Measurements from ENCODE around the gene HNRNPF. TPM values are rescaled to one million over a fixed set of nuclear protein-coding genes. Genes with fewer than 3 reads are reported as not detected.

The HNRNPF gene
- total RNA-seq, 2 experiments from 2014 or later, result 280 to 340 TPM

GRCh38 chr10:43384252-43385221 is 24.4 kb downstream of the HNRNPF start:
- H3K9me3 ChIP-seq (ENCODE audit: low read length), result no peaks in the 10 kb centered on the region
- H3K9me2 ChIP-seq (ENCODE audit: insufficient read depth, low read length), result no peaks in the 10 kb centered on the region
- H3K4me2 ChIP-seq (ENCODE audit: low read length), result no peak overlapping the region
- no TSS peak for BruUV-seq (replicated peaks)
- H3K4me3 ChIP-seq (ENCODE audit: low read depth, low read length, poor library complexity, severe bottlenecking), result no peak overlapping the region
- DNase-seq (ENCODE audit: low spot score), result no peak
- ChIA-PET POLR2A (interaction anchor here (1.3 to 1.9 kb wide), 2 partner anchors 10 to 21 kb away, joined by 5 to 10 read pairs; no protein-coding TSS in a partner anchor), CTCF (ENCODE audit: unreplicated experiment) (interaction anchor here (1.7 kb wide), 1 partner anchor 69 kb away, joined by 6 read pairs; no protein-coding TSS in a partner anchor)
- H3K79me2 ChIP-seq (ENCODE audit: insufficient read depth, low read depth, low read length), result peaks cover 34% of the 10 kb centered on the region; the same call in 1 of the 2 replicates
- TF ChIP-seq, protein P1, sequence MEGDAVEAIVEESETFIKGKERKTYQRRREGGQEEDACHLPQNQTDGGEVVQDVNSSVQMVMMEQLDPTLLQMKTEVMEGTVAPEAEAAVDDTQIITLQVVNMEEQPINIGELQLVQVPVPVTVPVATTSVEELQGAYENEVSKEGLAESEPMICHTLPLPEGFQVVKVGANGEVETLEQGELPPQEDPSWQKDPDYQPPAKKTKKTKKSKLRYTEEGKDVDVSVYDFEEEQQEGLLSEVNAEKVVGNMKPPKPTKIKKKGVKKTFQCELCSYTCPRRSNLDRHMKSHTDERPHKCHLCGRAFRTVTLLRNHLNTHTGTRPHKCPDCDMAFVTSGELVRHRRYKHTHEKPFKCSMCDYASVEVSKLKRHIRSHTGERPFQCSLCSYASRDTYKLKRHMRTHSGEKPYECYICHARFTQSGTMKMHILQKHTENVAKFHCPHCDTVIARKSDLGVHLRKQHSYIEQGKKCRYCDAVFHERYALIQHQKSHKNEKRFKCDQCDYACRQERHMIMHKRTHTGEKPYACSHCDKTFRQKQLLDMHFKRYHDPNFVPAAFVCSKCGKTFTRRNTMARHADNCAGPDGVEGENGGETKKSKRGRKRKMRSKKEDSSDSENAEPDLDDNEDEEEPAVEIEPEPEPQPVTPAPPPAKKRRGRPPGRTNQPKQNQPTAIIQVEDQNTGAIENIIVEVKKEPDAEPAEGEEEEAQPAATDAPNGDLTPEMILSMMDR (conservative IDR thresholded peaks at IDR 0.05; ENCODE audit: low read length), result no peak
- TF ChIP-seq EZH2phosphoT487 (IDR thresholded peaks at IDR 0.05; ENCODE audit: borderline replicate concordance, low read depth, low read length), result no peak
- no peak overlapping the region for H2AFZ ChIP-seq (ENCODE audit: low read length)
- no peaks in the 10 kb centered on the region for H3K4me1 ChIP-seq (ENCODE audit: insufficient read depth, low read length, poor library complexity, severe bottlenecking)
- intact Hi-C loops (cut with micrococcal nuclease; ENCODE audit: unreplicated experiment), result no loop called here
- peaks cover 36% of the 10 kb centered on the region for H4K20me1 ChIP-seq (ENCODE audit: insufficient read depth, low read length)
- H3K36me3 ChIP-seq (ENCODE audit: insufficient read depth, low read length), result peaks cover 54% of the 10 kb centered on the region
- no peak overlapping the region for H3K27ac ChIP-seq (ENCODE audit: low read depth, low read length, poor library complexity, severe bottlenecking)

GRCh38 chr10:43383204-43383971 is 25.6 kb downstream of the HNRNPF start:
- Histone ChIP-seq H3K4me1 (ENCODE audit: insufficient read depth, low read length, poor library complexity, severe bottlenecking) (no peaks in the 10 kb centered on the region), H3K79me2 (ENCODE audit: insufficient read depth, low read depth, low read length) (peaks cover 22% of the 10 kb centered on the region; the same call in 1 of the 2 replicates), H3K9me2 (ENCODE audit: insufficient read depth, low read length) (no peaks in the 10 kb centered on the region), H4K20me1 (ENCODE audit: insufficient read depth, low read length) (peaks cover 29% of the 10 kb centered on the region; the same call in 1 of the 2 replicates), H3K36me3 (ENCODE audit: insufficient read depth, low read length) (peaks cover 43% of the 10 kb centered on the region), H3K4me2 (ENCODE audit: low read length) (no peak overlapping the region), H3K9me3 (ENCODE audit: low read length) (no peaks in the 10 kb centered on the region), H3K27ac (ENCODE audit: low read depth, low read length, poor library complexity, severe bottlenecking) (no peak overlapping the region), H2AFZ (ENCODE audit: low read length) (no peak overlapping the region), H3K4me3 (ENCODE audit: low read depth, low read length, poor library complexity, severe bottlenecking) (no peak overlapping the region)
- ChIA-PET CTCF (ENCODE audit: unreplicated experiment) (no interaction called here), POLR2A (interaction anchor here (1.4 kb wide), 1 partner anchor 8 kb away, joined by 4 read pairs; no protein-coding TSS in a partner anchor)
- TF ChIP-seq, protein P1 (conservative IDR thresholded peaks at IDR 0.05; ENCODE audit: low read length), result no peak
- no peak for DNase-seq (ENCODE audit: low spot score)
- BruUV-seq (replicated peaks), result no TSS peak
- intact Hi-C loops (cut with micrococcal nuclease; ENCODE audit: unreplicated experiment), result no loop called here
